SU-DHL-6 (cell line): ENCODE results near the gene INTS11.

Experiments used
- H2AFZ ChIP-seq: fragments of 200-600 bp; sonication (generic); 2 replicates; pipeline ENCODE4 v1.6.1; 2014; ENCODE audit warnings: low read depth, mild to moderate bottlenecking, moderate library complexity, mixed read lengths, antibody characterized with exemption, low read length; ENCODE audit not compliant: severe bottlenecking
- H3F3A ChIP-seq: fragments of 200-600 bp; shearing (Covaris generic); 2 replicates; pipeline ENCODE4 v1.6.0; 2016; ENCODE audit warnings: antibody characterized with exemption, mild to moderate bottlenecking; ENCODE audit not compliant: insufficient read depth
- H3K27ac ChIP-seq: fragments of 200-600 bp; sonication (generic); 2 replicates; pipeline ENCODE4 v1.5.1; 2016; ENCODE audit warnings: low read depth, mild to moderate bottlenecking, low read length, moderate library complexity, mixed read lengths
- H3K27me3 ChIP-seq: fragments of 200-600 bp; sonication (generic), shearing (Covaris generic); 2 replicates; pipeline ENCODE4 v1.6.0; 2014; ENCODE audit warnings: mild to moderate bottlenecking, low read length
- H3K36me3 ChIP-seq: fragments of 200-600 bp; sonication (generic); 2 replicates; pipeline ENCODE4 v1.6.1; 2014; ENCODE audit warnings: mild to moderate bottlenecking, low read length, mixed read lengths
- H3K4me2 ChIP-seq: fragments of 300-600, 200-600 bp; shearing (Covaris generic), sonication (generic); 2 replicates; pipeline ENCODE4 v1.6.0; 2014; ENCODE audit warnings: low read length, low read depth, mild to moderate bottlenecking; ENCODE audit not compliant: poor library complexity, severe bottlenecking
- H3K4me3 ChIP-seq: fragments of 200-600 bp; sonication (generic); 2 replicates; pipeline ENCODE4 v1.5.1; 2014; ENCODE audit warnings: antibody characterized with exemption, low read length, mild to moderate bottlenecking, mixed read lengths; ENCODE audit not compliant: insufficient read depth, poor library complexity, severe bottlenecking
- H3K79me2 ChIP-seq: fragments of 200-600 bp; sonication (generic); 2 replicates; pipeline ENCODE4 v1.6.1; 2014; ENCODE audit warnings: mild to moderate bottlenecking, low read length, moderate library complexity; ENCODE audit not compliant: insufficient read depth
- H3K9ac ChIP-seq: fragments of 200-600 bp; sonication (generic); 2 replicates; pipeline ENCODE4 v1.7.0; 2014; ENCODE audit warnings: mild to moderate bottlenecking, low read length
- H3K9me2 ChIP-seq: fragments of 200-600 bp; sonication (generic); replicated peaks from 2 replicates; pipeline ENCODE4 v1.6.1; 2014; ENCODE audit warnings: low read length; ENCODE audit not compliant: insufficient read depth
- H3K9me3 ChIP-seq: fragments of 200-600 bp; sonication (generic); 2 replicates; pipeline ENCODE4 v1.6.1; 2014; ENCODE audit warnings: low read length, mixed read lengths; ENCODE audit not compliant: insufficient read depth
- H4K20me1 ChIP-seq: fragments of 200-600 bp; sonication (generic); 2 replicates; pipeline ENCODE4 v1.6.1; 2014; ENCODE audit warnings: low read depth, mild to moderate bottlenecking, antibody characterized with exemption, low read length, moderate library complexity, mixed read lengths
- CTCF ChIP-seq: fragments of 200-600 bp; sonication (generic); IDR thresholded peaks from one replicate; pipeline ENCODE4 v1.5.1; 2017; ENCODE audit warnings: antibody characterized with exemption, mild to moderate bottlenecking, low read length, moderate library complexity; ENCODE audit not compliant: insufficient read depth, poor library complexity, severe bottlenecking
- EZH2phosphoT487 ChIP-seq: fragments of 200-600 bp; sonication (generic), shearing (Covaris generic); conservative IDR thresholded peaks from 2 replicates; pipeline ENCODE4 v1.6.1; 2018; ENCODE audit warnings: mild to moderate bottlenecking, antibody characterized with exemption, low read length, moderate library complexity, mixed read lengths

Gene INTS11

GRCh38 chr1:1303736-1304135 is 20.7 kb downstream of the INTS11 start:
- Histone ChIP-seq H3K9me2 (no peaks in the 10 kb centered on the region), H4K20me1 (no peaks in the 10 kb centered on the region; the same call in 1 of the 2 replicates), H3K4me3 (no peak overlapping the region), H3K27ac (no peak overlapping the region), H3K4me2 (no peak overlapping the region), H2AFZ (no peak overlapping the region), H3K79me2 (peaks cover 6% of the 10 kb centered on the region), H3K9ac (no peak overlapping the region), H3K36me3 (no peaks in the 10 kb centered on the region), H3F3A (no peaks in the 10 kb centered on the region; the same call in 1 of the 2 replicates), H3K9me3 (no peaks in the 10 kb centered on the region), H3K27me3 (no peaks in the 10 kb centered on the region)
- TF ChIP-seq EZH2phosphoT487 = no peak
- TF ChIP-seq CTCF = no peak

- H3K9ac ChIP-seq = no peak overlapping the region
- peaks cover 4% of the 10 kb centered on the region for H3K79me2 ChIP-seq
- H4K20me1 ChIP-seq = no peaks in the 10 kb centered on the region; the same call in 1 of the 2 replicates
- no peak overlapping the region for H3K4me3 ChIP-seq
- no peaks in the 10 kb centered on the region for H3K36me3 ChIP-seq
- no peaks in the 10 kb centered on the region for H3K9me2 ChIP-seq
- TF ChIP-seq EZH2phosphoT487 (no peak), CTCF (no peak)
- no peaks in the 10 kb centered on the region for H3K9me3 ChIP-seq
- H3F3A ChIP-seq = no peaks in the 10 kb centered on the region; the same call in 1 of the 2 replicates
- no peak overlapping the region for H3K27ac ChIP-seq
- H3K27me3 ChIP-seq = no peaks in the 10 kb centered on the region
- H2AFZ ChIP-seq = no peak overlapping the region
- H3K4me2 ChIP-seq = no peak overlapping the region
Observed at GRCh38 chr1:1302951-1303509, 21.4 kb downstream of the INTS11 start.

- H4K20me1 ChIP-seq = no peaks in the 10 kb centered on the region; the same call in 1 of the 2 replicates
- no peaks in the 10 kb centered on the region for H3K36me3 ChIP-seq
- no peak overlapping the region for H2AFZ ChIP-seq
- no peak overlapping the region for H3K4me2 ChIP-seq
- TF ChIP-seq EZH2phosphoT487 = no peak
- TF ChIP-seq CTCF = peak; percentile 54
- H3K27ac ChIP-seq = no peak overlapping the region
- no peaks in the 10 kb centered on the region; the same call in 1 of the 2 replicates for H3F3A ChIP-seq
- no peaks in the 10 kb centered on the region for H3K9me3 ChIP-seq
- H3K9ac ChIP-seq = no peak overlapping the region
- H3K9me2 ChIP-seq = no peaks in the 10 kb centered on the region
- no peaks in the 10 kb centered on the region; the same call in 1 of the 2 replicates for H3K79me2 ChIP-seq
- no peak overlapping the region for H3K4me3 ChIP-seq
- H3K27me3 ChIP-seq = no peaks in the 10 kb centered on the region
Observed at GRCh38 chr1:1302006-1302430, 22.4 kb downstream of the INTS11 start.
